NCI-H82 (cell line): Measurements from ENCODE around the gene CBX2.

Source experiments
- DNase-seq: peaks from one replicate; lab custom pipeline; 2025; lab: John Stamatoyannopoulos, UW

CBX2 gene

GRCh38 chr17:79829457-79829856, 51.5 kb downstream of the CBX2 start:
- no peak for DNase-seq

GRCh38 chr17:79830303-79830702, 52.4 kb downstream of the CBX2 start:
- DNase-seq: no peak

DNA sequence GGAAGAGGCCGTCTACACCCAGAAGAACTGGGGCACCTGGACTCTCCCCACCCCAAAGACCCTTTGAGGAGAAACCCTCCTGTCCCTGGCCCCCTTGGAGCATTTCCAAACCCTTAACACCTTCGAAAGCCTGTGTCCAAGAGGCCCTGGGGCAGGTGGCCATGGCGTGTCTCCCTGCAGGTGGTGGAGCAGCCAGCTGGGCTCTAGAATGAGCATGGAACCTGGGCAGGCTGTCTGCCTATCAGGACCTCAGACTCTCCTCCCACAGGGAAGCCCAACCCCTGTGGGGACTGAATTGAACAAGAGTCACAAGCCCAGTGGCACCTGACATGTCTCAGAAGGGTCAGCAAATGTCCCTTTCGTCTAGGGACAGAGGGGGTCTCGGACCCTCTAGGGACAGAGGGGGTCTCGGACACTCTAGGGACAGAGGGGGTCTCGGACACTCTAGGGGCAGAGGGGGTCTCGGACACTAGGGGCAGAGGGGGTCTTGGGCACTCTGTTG, 52.9 kb downstream of the CBX2 start:
- DNase-seq: no peak

GRCh38 chr17:79831265-79832217, 53.6 kb downstream of the CBX2 start:
- DNase-seq: no peak

GRCh38 chr17:79832218-79833109, 54.5 kb downstream of the CBX2 start:
- DNase-seq: no peak

GRCh38 chr17:79833110-79833450, 55.1 kb downstream of the CBX2 start:
- DNase-seq: no peak

- no peak for DNase-seq
These were observed 56.0 kb downstream of the CBX2 start for GRCh38 chr17:79833744-79834564.

GRCh38 chr17:79834565-79835469, 56.9 kb downstream of the CBX2 start:
- DNase-seq: peak; percentile 20

GRCh38 chr17:79835470-79835899, 57.5 kb downstream of the CBX2 start:
- no peak for DNase-seq

GRCh38 chr17:79835953-79836509, 58.1 kb downstream of the CBX2 start:
- peak; percentile 97 for DNase-seq

GRCh38 chr17:79836510-79836971, 58.6 kb downstream of the CBX2 start:
- peak; percentile 47 for DNase-seq

DNA sequence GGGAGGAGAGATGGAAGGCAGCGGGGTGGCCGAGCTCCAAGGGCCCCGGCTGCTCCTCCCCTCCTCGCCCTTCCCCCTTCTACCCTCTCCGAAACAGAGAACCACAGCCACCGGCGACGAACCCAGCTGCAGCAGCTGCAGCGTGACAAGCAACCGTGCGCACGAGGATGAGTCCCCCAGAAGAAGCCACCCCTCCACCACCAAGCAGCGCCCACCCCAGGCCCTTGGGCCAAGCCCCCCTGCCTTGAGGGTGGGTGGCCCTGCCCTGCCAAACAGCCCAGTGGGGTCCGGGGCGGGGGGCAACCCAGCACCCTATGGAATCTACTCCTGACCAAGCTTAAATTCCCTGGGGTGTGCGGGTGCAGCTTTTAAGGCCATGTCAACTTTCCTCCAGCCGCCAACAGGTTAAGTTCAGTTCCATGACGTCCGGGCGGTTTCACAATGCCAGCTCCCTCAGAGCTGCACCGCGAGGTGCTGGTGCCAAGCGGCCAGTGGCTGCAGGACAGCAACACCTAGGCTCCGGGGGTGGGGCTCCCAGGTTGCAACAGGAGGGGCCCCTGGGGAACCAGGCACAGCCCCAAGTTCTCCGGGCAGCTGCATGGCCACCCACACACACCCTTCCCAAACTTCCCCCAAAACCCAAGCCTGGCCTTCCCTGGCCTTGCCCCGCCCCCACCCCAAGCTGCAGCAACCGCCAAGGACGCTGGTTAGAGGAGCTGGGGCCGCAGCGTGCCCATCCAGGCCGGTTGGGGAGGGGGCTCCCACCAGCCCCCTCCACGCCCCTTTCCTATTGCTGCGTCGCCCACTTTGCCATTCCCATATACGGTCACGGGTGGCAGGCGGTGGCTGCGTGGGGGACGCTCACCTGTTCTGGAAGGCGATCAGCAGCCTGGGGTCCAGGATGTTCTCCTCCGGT, 59.3 kb downstream of the CBX2 start:
- no peak for DNase-seq
